GM12891 (cell line): ENCODE data around the gene AP1B1.

ENCODE experiments used
- DNase-seq: peaks from one replicate; pipeline ENCODE4 v3.0.0; 2011; ENCODE audit warnings: low spot score; ENCODE audit not compliant: insufficient read length
- FAIRE-seq: peaks from 2 replicates; lab custom pipeline; 2011; peaks lifted over from hg19 to GRCh38; lab: Jason Lieb, UNC
- PAX5 ChIP-seq: IDR thresholded peaks from 2 replicates; pipeline ENCODE4 v1.6.1; 2011; ENCODE audit warnings: low read length, moderate library complexity, mild to moderate bottlenecking; ENCODE audit not compliant: insufficient read depth, severe bottlenecking
- POLR2A ChIP-seq: IDR thresholded peaks from 2 replicates; pipeline ENCODE4 v1.6.1; 2011; ENCODE audit warnings: low read depth, low read length, control low read depth
- POLR2AphosphoS5 ChIP-seq: IDR thresholded peaks from 2 replicates; pipeline ENCODE4 v1.6.1; 2011; ENCODE audit warnings: low read depth, low read length, control low read depth
- POU2F2 ChIP-seq: IDR thresholded peaks from 2 replicates; pipeline ENCODE4 v1.6.1; 2011; ENCODE audit warnings: low read depth, mild to moderate bottlenecking, control low read depth, low read length, moderate library complexity
- SPI1 ChIP-seq: IDR thresholded peaks from 2 replicates; pipeline ENCODE4 v1.6.1; 2011; ENCODE audit warnings: low read depth, low read length, control low read depth
- TAF1 ChIP-seq: IDR thresholded peaks from 2 replicates; pipeline ENCODE4 v1.6.1; 2011; ENCODE audit warnings: low read depth, low read length, control low read depth

Gene AP1B1

DNA sequence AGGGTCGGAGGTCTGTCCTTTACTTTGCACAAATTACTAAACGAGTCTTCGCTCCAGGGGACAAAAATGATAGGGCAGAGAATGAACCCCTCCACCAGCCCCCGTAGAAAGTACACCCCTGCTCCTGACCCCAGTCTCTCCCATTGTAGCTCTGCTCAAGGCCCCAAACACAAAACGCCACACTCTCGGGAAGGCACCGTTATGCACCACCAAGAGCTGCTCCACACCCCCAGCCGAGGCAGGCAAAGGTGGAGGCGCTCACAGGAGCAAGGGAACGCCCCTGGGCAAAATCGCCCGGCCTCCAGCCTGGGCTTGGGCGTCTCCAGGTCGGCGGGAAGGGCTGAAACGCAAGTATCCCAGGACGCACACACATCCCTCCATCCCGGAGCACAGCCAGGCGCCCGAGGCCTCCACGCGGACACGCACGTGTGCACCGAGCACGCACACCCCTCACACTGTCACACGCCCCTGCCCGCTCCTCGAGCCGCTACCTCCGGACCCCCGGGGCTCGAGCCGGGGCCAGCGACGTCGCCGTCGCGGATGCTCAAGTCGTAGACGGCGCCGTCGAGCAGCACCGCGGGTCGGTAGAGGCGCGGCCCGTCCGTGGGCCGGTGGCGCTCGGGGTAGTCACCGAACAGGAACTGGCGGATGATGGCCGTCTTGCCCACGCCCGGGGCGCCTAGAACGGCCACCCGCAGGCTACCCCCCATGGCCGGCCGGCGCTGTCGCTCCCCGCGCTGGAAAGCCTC, 73.7 kb downstream of the AP1B1 start:
- TF ChIP-seq POLR2A (no peak), POLR2AphosphoS5 (no peak), POU2F2 (no peak), SPI1 (no peak), PAX5 (no peak), TAF1 (no peak)
- DNase-seq (peak; percentile 39), FAIRE-seq (no peak)

DNA sequence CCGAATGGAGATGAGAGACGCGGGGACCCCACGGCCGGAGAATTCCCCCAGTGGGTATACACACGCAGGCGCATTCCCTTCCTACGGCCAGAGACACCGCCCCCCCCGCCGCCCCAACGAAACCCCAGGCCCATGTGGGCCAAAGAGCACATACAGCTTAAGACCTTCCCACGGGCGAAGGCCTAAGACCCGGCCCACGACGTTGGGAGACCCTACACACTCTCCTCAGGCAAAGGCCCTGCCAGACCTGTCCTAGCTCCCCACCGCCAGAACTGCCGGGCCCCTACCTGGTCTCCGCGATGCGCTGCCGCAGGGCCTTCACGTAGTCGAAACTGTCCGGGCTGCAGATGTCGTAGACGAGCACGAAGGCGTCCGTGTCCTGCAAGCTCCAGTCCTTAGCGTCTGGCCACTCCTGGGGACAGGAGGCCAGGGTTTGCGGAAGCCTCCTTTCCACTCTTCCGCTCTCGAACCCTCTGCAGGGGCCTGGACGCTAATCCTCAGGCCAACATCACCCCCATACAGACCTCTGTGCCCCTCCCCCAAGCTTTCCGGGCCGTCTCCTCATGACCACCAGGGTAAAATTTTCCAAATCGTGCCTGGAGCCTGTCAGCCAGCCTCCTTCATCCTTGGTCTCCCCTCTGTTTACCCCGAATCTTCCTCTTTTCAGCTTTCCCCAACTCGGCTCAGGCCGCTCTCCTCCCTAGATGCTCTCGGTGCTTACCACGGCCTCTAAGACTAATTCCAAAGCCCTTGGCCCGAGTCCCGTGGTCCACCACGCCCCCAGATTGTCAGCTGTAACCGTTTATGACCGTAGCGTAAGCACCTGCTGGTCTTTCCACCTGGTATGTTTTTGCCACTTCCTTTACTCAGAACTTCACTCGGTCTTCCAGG, 74.5 kb downstream of the AP1B1 start:
- no peak for FAIRE-seq
- DNase-seq, result peak; percentile 31
- TF ChIP-seq POLR2A, result no peak
- TF ChIP-seq TAF1, result no peak
- TF ChIP-seq POU2F2, result no peak
- no peak for TF ChIP-seq PAX5
- TF ChIP-seq SPI1, result no peak
- no peak for TF ChIP-seq POLR2AphosphoS5

GRCh38 chr22:29313126-29313575, 75.2 kb downstream of the AP1B1 start:
- DNase-seq, result peak; percentile 53

DNA sequence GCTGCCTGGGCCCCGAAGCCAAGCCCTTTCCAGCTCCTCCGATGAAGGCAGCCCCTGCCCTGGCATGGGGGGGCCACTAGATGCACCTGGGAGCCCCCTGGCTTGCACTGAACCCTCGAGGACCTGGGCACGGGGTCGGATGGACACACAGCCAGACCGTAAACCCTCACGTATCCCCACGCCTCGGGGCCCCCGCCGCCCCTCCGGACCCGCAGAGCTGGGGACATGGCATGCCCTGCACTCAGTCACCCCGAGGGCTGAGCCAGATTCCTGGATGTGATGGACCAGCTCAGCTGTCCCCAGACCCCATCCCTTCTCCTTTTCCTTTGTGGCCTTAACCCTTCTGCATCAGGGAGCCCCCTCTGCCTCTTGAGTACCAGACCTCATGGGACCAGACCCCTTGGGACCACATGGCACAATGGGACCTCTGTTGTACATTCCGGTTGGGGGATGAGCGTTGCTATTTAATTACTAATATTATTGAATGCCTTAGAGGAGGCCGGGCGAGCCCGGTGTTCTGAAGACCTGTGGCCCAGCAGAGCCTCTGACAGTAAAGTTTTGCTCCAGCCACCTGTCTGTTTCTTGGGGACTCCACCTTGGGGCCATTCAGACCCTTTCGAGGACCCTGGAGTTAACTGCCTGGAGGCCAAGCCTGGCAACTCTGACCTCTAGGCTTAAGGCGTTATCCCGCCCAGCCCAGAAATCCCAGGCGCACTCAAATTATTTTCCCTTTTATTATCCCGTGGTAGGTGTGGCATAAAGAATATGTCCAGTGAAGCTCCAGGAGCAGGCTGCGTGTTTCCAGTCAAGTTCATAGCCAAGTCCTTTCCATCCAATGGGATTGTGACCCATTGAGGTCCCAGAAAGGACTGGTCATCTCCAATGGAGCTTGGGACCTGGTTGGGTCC, 75.9 kb downstream of the AP1B1 start:
- TF ChIP-seq PAX5 (no peak), POLR2AphosphoS5 (no peak), SPI1 (no peak), TAF1 (no peak), POU2F2 (no peak), POLR2A (no peak)
- no peak for FAIRE-seq
- DNase-seq, result peak; percentile 15

More at GRCh38 chr22:29313126-29313575, 75.2 kb downstream of the AP1B1 start:
- peak; percentile 35 for FAIRE-seq
- TF ChIP-seq POLR2A (no peak), PAX5 (no peak), POLR2AphosphoS5 (no peak), SPI1 (no peak), TAF1 (no peak), POU2F2 (no peak)

DNA sequence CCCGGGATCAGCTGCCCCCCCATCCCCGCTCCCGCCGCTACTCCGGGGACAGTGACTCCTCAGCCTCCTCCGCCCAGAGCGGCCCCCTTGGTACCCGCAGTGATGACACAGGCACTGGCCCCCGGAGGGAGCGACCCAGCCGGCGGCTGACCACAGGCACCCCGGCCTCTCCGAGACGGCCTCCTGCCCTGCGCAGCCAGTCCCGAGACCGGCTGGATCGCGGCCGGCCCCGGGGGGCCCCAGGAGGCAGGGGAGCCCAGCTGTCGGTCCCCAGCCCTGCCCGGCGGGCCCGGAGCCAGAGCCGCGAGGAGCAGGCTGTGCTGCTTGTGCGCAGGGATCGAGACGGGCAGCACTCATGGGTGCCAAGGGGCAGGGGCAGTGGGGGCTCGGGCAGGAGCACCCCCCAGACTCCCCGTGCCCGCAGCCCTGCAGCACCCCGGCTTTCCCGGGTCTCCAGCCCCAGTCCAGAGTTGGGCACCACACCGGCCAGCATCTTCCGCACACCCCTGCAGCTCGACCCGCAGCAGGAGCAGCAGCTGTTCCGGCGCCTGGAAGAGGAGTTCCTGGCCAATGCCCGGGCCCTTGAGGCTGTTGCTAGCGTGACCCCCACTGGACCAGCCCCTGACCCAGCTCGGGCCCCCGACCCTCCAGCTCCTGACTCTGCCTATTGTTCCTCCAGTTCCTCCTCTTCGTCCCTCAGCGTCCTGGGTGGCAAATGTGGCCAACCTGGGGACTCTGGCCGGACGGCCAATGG, 76.7 kb downstream of the AP1B1 start:
- TF ChIP-seq PAX5 (no peak), SPI1 (no peak), POLR2AphosphoS5 (no peak), TAF1 (no peak), POU2F2 (no peak), POLR2A (no peak)
- peak; percentile 13 for DNase-seq
- FAIRE-seq, result no peak

- DNase-seq, result peak; percentile 79
- FAIRE-seq, result peak; percentile 75
- TF ChIP-seq PAX5 (no peak), TAF1 (no peak), POLR2AphosphoS5 (no peak), POLR2A (no peak), SPI1 (no peak), POU2F2 (no peak)
These were observed 77.5 kb downstream of the AP1B1 start for GRCh38 chr22:29310863-29311339.

GRCh38 chr22:29310065-29310862, 78.1 kb downstream of the AP1B1 start:
- TF ChIP-seq SPI1, result 0 out of 2 replicates have a peak, but pooled peaks have one; percentile 5
- TF ChIP-seq POLR2AphosphoS5, result no peak
- FAIRE-seq (peak; percentile 51), DNase-seq (peak; percentile 17)
